GM12864 (cell line): ENCODE measurements around the gene CASKIN1.

Experiments
- DNase-seq: peaks from one replicate; pipeline ENCODE4 v3.0.0-alpha.2; 2011; ENCODE audit warnings: low read depth
- H3K4me3 ChIP-seq: 2 replicates; pipeline ENCODE4 v1.5.1; 2011; ENCODE audit warnings: mild to moderate bottlenecking, low read depth, low read length, control low read depth
- TF ChIP-seq, protein P1 (sequence below): IDR thresholded peaks from 2 replicates; pipeline ENCODE4 v1.5.1; 2011; ENCODE audit warnings: low read depth, mild to moderate bottlenecking, moderate library complexity, low read length, control low read depth, inconsistent platforms; ENCODE audit errors: missing control alignments

The CASKIN1 gene

GRCh38 chr16:2172688-2173335 lies 23.6 kb downstream of the CASKIN1 start:
- H3K4me3 ChIP-seq = no peak overlapping the region
- TF ChIP-seq, protein P1, sequence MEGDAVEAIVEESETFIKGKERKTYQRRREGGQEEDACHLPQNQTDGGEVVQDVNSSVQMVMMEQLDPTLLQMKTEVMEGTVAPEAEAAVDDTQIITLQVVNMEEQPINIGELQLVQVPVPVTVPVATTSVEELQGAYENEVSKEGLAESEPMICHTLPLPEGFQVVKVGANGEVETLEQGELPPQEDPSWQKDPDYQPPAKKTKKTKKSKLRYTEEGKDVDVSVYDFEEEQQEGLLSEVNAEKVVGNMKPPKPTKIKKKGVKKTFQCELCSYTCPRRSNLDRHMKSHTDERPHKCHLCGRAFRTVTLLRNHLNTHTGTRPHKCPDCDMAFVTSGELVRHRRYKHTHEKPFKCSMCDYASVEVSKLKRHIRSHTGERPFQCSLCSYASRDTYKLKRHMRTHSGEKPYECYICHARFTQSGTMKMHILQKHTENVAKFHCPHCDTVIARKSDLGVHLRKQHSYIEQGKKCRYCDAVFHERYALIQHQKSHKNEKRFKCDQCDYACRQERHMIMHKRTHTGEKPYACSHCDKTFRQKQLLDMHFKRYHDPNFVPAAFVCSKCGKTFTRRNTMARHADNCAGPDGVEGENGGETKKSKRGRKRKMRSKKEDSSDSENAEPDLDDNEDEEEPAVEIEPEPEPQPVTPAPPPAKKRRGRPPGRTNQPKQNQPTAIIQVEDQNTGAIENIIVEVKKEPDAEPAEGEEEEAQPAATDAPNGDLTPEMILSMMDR = no peak

GRCh38 chr16:2171601-2172178 lies 24.7 kb downstream of the CASKIN1 start:
- TF ChIP-seq, protein P1 = no peak
- H3K4me3 ChIP-seq = no peak overlapping the region
- DNase-seq = no peak

More at GRCh38 chr16:2172688-2173335, 23.6 kb downstream of the CASKIN1 start:
- no peak for DNase-seq

DNA sequence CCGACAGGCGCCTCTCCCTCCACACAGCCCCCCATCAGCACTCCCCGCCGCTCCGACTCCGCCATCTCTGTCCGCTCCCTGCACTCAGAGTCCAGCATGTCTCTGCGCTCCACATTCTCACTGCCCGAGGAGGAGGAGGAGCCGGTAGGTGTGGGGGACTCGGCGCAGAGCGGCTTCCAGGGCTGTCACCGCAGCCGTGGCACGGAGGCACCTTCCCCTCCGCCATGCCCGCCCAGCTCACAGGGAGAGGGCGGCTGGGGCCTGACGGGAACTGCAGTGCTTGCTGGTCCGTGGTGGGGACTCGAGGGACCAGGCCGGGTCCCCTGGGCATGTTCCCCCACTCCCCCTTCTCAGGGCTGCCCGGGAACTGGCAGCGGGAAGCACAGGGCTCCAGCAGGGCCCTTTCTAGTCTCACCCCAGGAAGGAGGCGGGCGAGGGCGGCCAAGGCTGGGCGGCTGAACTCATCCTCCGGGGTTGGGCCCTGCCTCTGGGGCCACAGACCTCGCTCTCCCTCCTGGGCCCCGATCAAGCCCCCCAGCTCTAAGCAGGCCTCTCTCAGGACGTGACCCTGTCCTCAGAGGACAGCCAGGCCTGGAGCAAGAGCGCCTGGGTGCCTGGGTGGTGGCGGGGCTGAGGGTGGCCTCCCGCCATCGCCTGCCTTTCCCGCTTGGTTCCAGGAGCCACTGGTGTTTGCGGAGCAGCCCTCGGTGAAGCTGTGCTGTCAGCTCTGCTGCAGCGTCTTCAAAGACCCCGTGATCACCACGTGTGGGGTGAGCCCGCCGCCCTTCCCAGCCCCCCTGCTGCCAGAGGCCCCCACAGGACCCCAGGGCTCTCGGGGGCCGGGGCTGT lies 25.6 kb downstream of the CASKIN1 start:
- no peak overlapping the region for H3K4me3 ChIP-seq
- DNase-seq = no peak
- TF ChIP-seq, protein P1 = no peak

DNA sequence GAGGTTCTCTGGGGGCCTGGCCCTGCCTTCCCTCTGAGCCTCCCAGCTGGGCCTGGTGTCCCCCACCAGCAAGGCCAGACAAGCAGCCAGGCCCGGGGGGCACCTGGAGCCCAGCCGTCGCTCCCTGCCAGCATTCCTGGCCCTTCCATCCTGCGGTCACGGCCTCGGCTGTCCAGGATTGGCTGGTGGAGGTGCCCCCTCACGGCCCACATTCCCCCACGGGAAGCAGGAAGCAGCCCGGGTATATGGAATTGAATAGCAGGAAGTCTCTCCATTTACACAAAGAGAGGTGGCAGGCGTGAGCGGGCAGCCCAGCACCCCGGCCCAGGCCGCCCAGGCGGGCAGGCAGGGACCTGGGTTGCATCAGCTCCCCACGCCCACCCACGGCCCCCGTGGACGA lies 26.3 kb downstream of the CASKIN1 start:
- TF ChIP-seq, protein P1 = no peak
- no peak overlapping the region for H3K4me3 ChIP-seq
- no peak for DNase-seq

GRCh38 chr16:2167068-2167638 lies 29.3 kb downstream of the CASKIN1 start:
- H3K4me3 ChIP-seq = no peak overlapping the region
- TF ChIP-seq, protein P1 = no peak
- no peak for DNase-seq

GRCh38 chr16:2166263-2167067 lies 29.9 kb downstream of the CASKIN1 start:
- TF ChIP-seq, protein P1 = no peak
- no peak for DNase-seq
- H3K4me3 ChIP-seq = no peak overlapping the region
